ENCODE measurements around the gene MTOR.
"Not testable (repeated sequence)": the region's sequence is repeated elsewhere in the genome, so short reads cannot be mapped to it uniquely, and the experiment has no call there.

- TF ChIP-seq CTCF, POLR2A (IDR thresholded peaks at IDR 0.05): not testable (repeated sequence)
Measured at GRCh38 chr1:11179749-11180148, 82.6 kb downstream of the MTOR start.

Measured in thyroid gland (tissue), 4 donors.